ENCODE measurements around the gene LCE1E.

Gene LCE1E

GRCh38 chr1:152817309-152817708 is 31.3 kb downstream of the LCE1E start:
- Mint-ChIP-seq H3K27me3 (peaks cover 22% of the 10 kb centered on the region), H3K4me1 (ENCODE audit: low read depth) (no peaks in the 10 kb centered on the region), H3K27ac (no peak overlapping the region), H3K4me3 (no peak overlapping the region), H3K36me3 (ENCODE audit: low read depth) (no peaks in the 10 kb centered on the region), H3K9me3 (no peaks in the 10 kb centered on the region)
- DNase-seq: no peak

- Mint-ChIP-seq H3K27me3 (peaks cover 36% of the 10 kb centered on the region), H3K36me3 (ENCODE audit: low read depth) (no peaks in the 10 kb centered on the region), H3K4me1 (ENCODE audit: low read depth) (no peaks in the 10 kb centered on the region), H3K4me3 (no peak overlapping the region), H3K9me3 (no peaks in the 10 kb centered on the region), H3K27ac (no peak overlapping the region)
- DNase-seq: no peak
These were observed 37.2 kb downstream of the LCE1E start for GRCh38 chr1:152823294-152823693.

- Mint-ChIP-seq H3K9me3 (no peaks in the 10 kb centered on the region), H3K36me3 (ENCODE audit: low read depth) (no peaks in the 10 kb centered on the region), H3K4me1 (ENCODE audit: low read depth) (no peaks in the 10 kb centered on the region), H3K4me3 (no peak overlapping the region), H3K27ac (no peak overlapping the region), H3K27me3 (peaks cover 49% of the 10 kb centered on the region)
- DNase-seq: no peak
These were observed 38.9 kb downstream of the LCE1E start for GRCh38 chr1:152824964-152825363.

- Mint-ChIP-seq H3K9me3 (no peaks in the 10 kb centered on the region), H3K4me3 (no peak within 1 kb of the TSS), H3K27me3 (peaks cover 61% of the 10 kb centered on the region), H3K36me3 (ENCODE audit: low read depth) (no peaks in the 10 kb centered on the region), H3K4me1 (ENCODE audit: low read depth) (no peaks in the 10 kb centered on the region), H3K27ac (no peak within 1 kb of the TSS)
- no peak for DNase-seq
These were observed 41.1 kb downstream of the LCE1E start, which contains the start of gene LCE1A for GRCh38 chr1:152827173-152827572. Gene LCE1A, plus strand, starts transcription at chr1:152827473. Its CDS starts 0 bp downstream, at chr1:152827473.

GRCh38 chr1:152836870-152837269 is 50.8 kb downstream of the LCE1E start:
- H3K4me3 Mint-ChIP-seq: no peak overlapping the region
- H3K4me1 Mint-ChIP-seq (ENCODE audit: low read depth): no peaks in the 10 kb centered on the region
- H3K9me3 Mint-ChIP-seq: no peaks in the 10 kb centered on the region
- no peak overlapping the region for H3K27ac Mint-ChIP-seq
- peaks cover 20% of the 10 kb centered on the region for H3K27me3 Mint-ChIP-seq
- no peaks in the 10 kb centered on the region for H3K36me3 Mint-ChIP-seq (ENCODE audit: low read depth)
- no peak for DNase-seq
